Measurements from ENCODE around the gene SMIM38.
"Not testable (repeated sequence)": the region's sequence is repeated elsewhere in the genome, so short reads cannot be mapped to it uniquely, and the experiment has no call there.

The SMIM38 gene

GRCh38 chr11:69141742-69142141, 14.0 kb upstream of the SMIM38 start:
- DNase-seq: no peak

GRCh38 chr11:69142895-69143294, 12.8 kb upstream of the SMIM38 start:
- DNase-seq: no peak

- DNase-seq: no peak
Observed at GRCh38 chr11:69144316-69145049, 11.3 kb upstream of the SMIM38 start.

GRCh38 chr11:69145050-69145380, 10.7 kb upstream of the SMIM38 start:
- no peak for DNase-seq

GRCh38 chr11:69148377-69148762, 7.4 kb upstream of the SMIM38 start:
- DNase-seq: no peak

GRCh38 chr11:69148806-69149205, 6.9 kb upstream of the SMIM38 start:
- no peak for DNase-seq

- not testable (repeated sequence) for DNase-seq
Observed at GRCh38 chr11:69149338-69150045, 6.2 kb upstream of the SMIM38 start.

- DNase-seq: no peak
Observed at GRCh38 chr11:69150175-69150574, 5.6 kb upstream of the SMIM38 start.

GRCh38 chr11:69151836-69152235, 3.9 kb upstream of the SMIM38 start:
- DNase-seq: no peak

GRCh38 chr11:69152733-69153421, 2.9 kb upstream of the SMIM38 start:
- DNase-seq: no peak

GRCh38 chr11:69153661-69154060, 2.1 kb upstream of the SMIM38 start:
- DNase-seq: no peak

GRCh38 chr11:69154211-69154913, 1.4 kb upstream of the SMIM38 start:
- no peak for DNase-seq

GRCh38 chr11:69154938-69155301, 815 bp upstream of the SMIM38 start:
- no peak for DNase-seq

- DNase-seq: no peak
Observed at GRCh38 chr11:69156235-69156639, 502 bp downstream of the SMIM38 start.

GRCh38 chr11:69156673-69157155, 979 bp downstream of the SMIM38 start:
- no peak for DNase-seq

GRCh38 chr11:69157156-69157821, 1.6 kb downstream of the SMIM38 start:
- DNase-seq: no peak

GRCh38 chr11:69157822-69158231, 2.1 kb downstream of the SMIM38 start:
- DNase-seq: no peak

GRCh38 chr11:69158301-69159149, 2.8 kb downstream of the SMIM38 start:
- no peak for DNase-seq

- DNase-seq: no peak
Observed at GRCh38 chr11:69159150-69159852, 3.6 kb downstream of the SMIM38 start.

GRCh38 chr11:69160296-69161116, 4.8 kb downstream of the SMIM38 start:
- DNase-seq: no peak

Measured in activated CD4-positive, CD25-positive, alpha-beta regulatory T cell treated with anti-CD3 and anti-CD28 coated beads, Interleukin-2, amount 50 U/mL, for 72 hours (primary cell).